ENCODE data around the gene PTPRK.

GRCh38 chr6:128155826-128156225 is 364.6 kb downstream of the PTPRK start:
- TF ChIP-seq EZH2 (IDR thresholded peaks at IDR 0.05; ENCODE audit: low read length, missing control alignments), result no peak
- no peak for TF ChIP-seq CTCF (conservative IDR thresholded peaks at IDR 0.05 in 1 of 2, IDR thresholded peaks at IDR 0.05 in 1 of 2; ENCODE audit: low read depth in 1 of 2, low read length in 2 of 2)

Measured in fibroblast of lung (primary cell).